Activated CD4-positive, alpha-beta T cell treated with anti-CD3 and anti-CD28 coated beads for 24 hours (primary cell): ENCODE measurements around the gene CELF3.

ENCODE experiments used
- DNase-seq, 2 donors: peaks; one replicate each; pipeline ENCODE4 v3.0.0-alpha.2; 2020; ENCODE audit warnings: low read depth in 2 of 2

Gene CELF3

GRCh38 chr1:151720974-151721787, 4.6 kb upstream of the CELF3 start, which contains the start of gene RIIAD1:
Gene RIIAD1 (plus strand): TSS chr1:151721522. CDS start chr1:151721537, 15 bp downstream.
- DNase-seq, result peak; percentile 8 to 11

GRCh38 chr1:151720554-151720953, 4.0 kb upstream of the CELF3 start:
- DNase-seq, result no peak

GRCh38 chr1:151720125-151720524, 3.5 kb upstream of the CELF3 start:
- no peak for DNase-seq

GRCh38 chr1:151718666-151719065, 2.1 kb upstream of the CELF3 start:
- no peak for DNase-seq

- no peak for DNase-seq
Observed at GRCh38 chr1:151718011-151718431, 1.4 kb upstream of the CELF3 start.

- no peak for DNase-seq
Observed at GRCh38 chr1:151716405-151716762, 219 bp downstream of the CELF3 start.

- no peak for DNase-seq
Observed at GRCh38 chr1:151715726-151716404, 738 bp downstream of the CELF3 start.

GRCh38 chr1:151714820-151715725, 1.5 kb downstream of the CELF3 start:
- no peak for DNase-seq

GRCh38 chr1:151713874-151714273, 2.7 kb downstream of the CELF3 start:
- no peak for DNase-seq

- DNase-seq, result no peak
Observed at GRCh38 chr1:151713044-151713443, 3.6 kb downstream of the CELF3 start.

- no peak for DNase-seq
Observed at GRCh38 chr1:151711951-151712350, 4.7 kb downstream of the CELF3 start.

- DNase-seq, result no peak
Observed at GRCh38 chr1:151711044-151711800, 5.4 kb downstream of the CELF3 start.

GRCh38 chr1:151710187-151710840, 6.3 kb downstream of the CELF3 start:
- peak in 1 of 2 donors; percentile 38 for DNase-seq

GRCh38 chr1:151708891-151709290, 7.7 kb downstream of the CELF3 start:
- no peak for DNase-seq

GRCh38 chr1:151707541-151708065, 9.0 kb downstream of the CELF3 start:
- no peak for DNase-seq

- no peak for DNase-seq
Observed at GRCh38 chr1:151706464-151707415, 9.9 kb downstream of the CELF3 start.

- no peak for DNase-seq
Observed at GRCh38 chr1:151705753-151706463, 10.7 kb downstream of the CELF3 start.

GRCh38 chr1:151705146-151705545, 11.5 kb downstream of the CELF3 start:
- DNase-seq, result no peak

GRCh38 chr1:151704246-151704645, 12.4 kb downstream of the CELF3 start:
- no peak for DNase-seq
